HepG2 (cell line): ENCODE measurements around the gene PLXNA4. TPM values are rescaled to one million over a fixed set of nuclear protein-coding genes. Genes with fewer than 3 reads are reported as not detected.

Experiments used
- ATAC-seq: fragments of 200-7000 bp; cut with Tn5 transposase; 3 replicates; pipeline ENCODE4 v1.9.1; 2020; ENCODE audit warnings: mild to moderate bottlenecking, moderate library complexity
- BruUV-seq: library from RNA; stranded (reverse); fragments of 400-500 nt; replicated peaks from 2 replicates; lab custom pipeline; 2021; lab: Mats Ljungman, UMichigan
- CTCF ChIA-PET: fragments of 300-600 bp; formaldehyde crosslinking; extraction: SDS; loops from one replicate; lab custom pipeline; 2021; ENCODE audit warnings: low total read pairs, inconsistent platforms, low intra/inter-chr PET ratio; lab: Yijun Ruan, JAX
- POLR2A ChIA-PET: fragments of 350-600 bp; sonication (Branson Sonifier 250); formaldehyde crosslinking; loops from one replicate; lab custom pipeline; 2020; ENCODE audit warnings: antibody characterized with exemption, inconsistent platforms; lab: Yijun Ruan, JAX
- DNase-seq: peaks from one replicate; pipeline ENCODE4 v3.0.0-alpha.2; 2015; ENCODE audit warnings: low spot score
- FAIRE-seq: peaks from 3 replicates; lab custom pipeline; 2011; peaks lifted over from hg19 to GRCh38; lab: Jason Lieb, UNC
- H2AFZ ChIP-seq: one replicate; pipeline ENCODE4 v1.6.1; 2011; ENCODE audit warnings: low read length, inconsistent platforms
- H3K27ac ChIP-seq: fragments of 300-600 bp; 3 replicates; pipeline ENCODE4 v1.8.0; 2011; ENCODE audit warnings: mixed run types, mild to moderate bottlenecking, mixed read lengths, low read length, inconsistent platforms; ENCODE audit not compliant: insufficient read depth; ENCODE audit errors: extremely low read length
- H3K27me3 ChIP-seq, 2 experiments: fragments of 200-600 bp in 1 of 2; 2 replicates in 1 of 2; 3 replicates in 1 of 2; pipeline versions ENCODE4 v1.6.0 to v1.8.0; 2011; ENCODE audit warnings: low read length in 2 of 2, mild to moderate bottlenecking in 2 of 2, moderate library complexity in 2 of 2, inconsistent platforms in 1 of 2; ENCODE audit not compliant: insufficient read depth in 2 of 2, control insufficient read depth in 1 of 2
- H3K36me3 ChIP-seq, 2 experiments: fragments of 200-600 bp in 1 of 2; replicated peaks in 1 of 2; 2 replicates in 1 of 2; 3 replicates in 1 of 2; pipeline versions ENCODE4 v1.5.1 to v1.8.0; 2011; ENCODE audit warnings: low read length in 2 of 2, inconsistent platforms in 1 of 2; ENCODE audit not compliant: insufficient read depth in 2 of 2, control insufficient read depth in 1 of 2
- H3K4me1 ChIP-seq: 2 replicates; pipeline ENCODE4 v1.5.1; 2012; ENCODE audit warnings: low read length, inconsistent platforms; ENCODE audit not compliant: insufficient read depth
- H3K4me2 ChIP-seq: 2 replicates; pipeline ENCODE4 v1.6.0; 2011; ENCODE audit warnings: low read depth, low read length, inconsistent platforms
- H3K4me3 ChIP-seq, 3 experiments: fragments of 200-600 bp in 1 of 3; sonication (generic), shearing (Covaris generic) in 1 of 3; replicated peaks in 1 of 3; 2 replicates each; pipeline ENCODE4 v1.5.1; 2011 to 2016; ENCODE audit warnings: low read length in 3 of 3, inconsistent platforms in 2 of 3, low read depth in 2 of 3, mild to moderate bottlenecking in 2 of 3, control low read depth in 1 of 3, mixed read lengths in 1 of 3; ENCODE audit not compliant: insufficient read depth in 1 of 3
- H3K79me2 ChIP-seq: one replicate; pipeline ENCODE4 v1.6.1; 2011; ENCODE audit warnings: low read length, inconsistent platforms; ENCODE audit not compliant: insufficient read depth
- H3K9ac ChIP-seq: 2 replicates; pipeline ENCODE4 v1.6.0; 2011; ENCODE audit warnings: mild to moderate bottlenecking, low read depth, low read length, inconsistent platforms; ENCODE audit not compliant: insufficient read depth
- H3K9me3 ChIP-seq: 2 replicates; pipeline ENCODE4 v1.5.1; 2012; ENCODE audit warnings: mild to moderate bottlenecking, low read length
- H4K20me1 ChIP-seq: 2 replicates; pipeline ENCODE4 v1.6.0; 2011; ENCODE audit warnings: inconsistent platforms, mild to moderate bottlenecking, low read length, moderate library complexity; ENCODE audit not compliant: insufficient read depth
- ARID2 ChIP-seq: sonication (generic); formaldehyde crosslinking; IDR thresholded peaks from 2 replicates; pipeline ENCODE4 v1.8.1; 2022; ENCODE audit warnings: mild to moderate bottlenecking, missing genetic modification reagents, borderline replicate concordance
- GFI1 ChIP-seq: sonication (generic); formaldehyde crosslinking; IDR thresholded peaks from 2 replicates; pipeline ENCODE4 v1.5.0; 2020; ENCODE audit warnings: missing genetic modification reagents, mild to moderate bottlenecking, borderline replicate concordance
- KAT2B ChIP-seq: fragments of 150-350 bp; IDR thresholded peaks from 2 replicates; pipeline ENCODE4 v1.6.1; 2014; ENCODE audit warnings: low read depth, low read length, borderline replicate concordance
- KLF16 ChIP-seq, 2 experiments: sonication (generic) in 1 of 2; formaldehyde crosslinking in 1 of 2; IDR thresholded peaks; 2 replicates each; pipeline versions ENCODE4 v1.6.1 to v1.8.0; 2016 to 2023; ENCODE audit warnings: missing genetic modification reagents in 2 of 2, missing compliant biosample characterization in 1 of 2
- NR2F6 ChIP-seq, 2 experiments: IDR thresholded peaks; 2 replicates each; pipeline ENCODE4 v1.6.1; 2016; ENCODE audit warnings: antibody characterized with exemption in 1 of 2, mild to moderate bottlenecking in 1 of 2
- PCBP1 ChIP-seq: fragments of 200-400 bp; formaldehyde crosslinking; IDR thresholded peaks from 2 replicates; pipeline ENCODE4 v1.6.1; 2017; ENCODE audit warnings: mild to moderate bottlenecking, low read depth, low read length, borderline replicate concordance
- RBAK ChIP-seq: sonication (generic); formaldehyde crosslinking; IDR thresholded peaks from 2 replicates; pipeline ENCODE4 v1.5.1; 2020; ENCODE audit warnings: mild to moderate bottlenecking, missing genetic modification reagents
- SSRP1 ChIP-seq: IDR thresholded peaks from 2 replicates; pipeline ENCODE4 v1.6.1; 2016; ENCODE audit warnings: control low read depth
- THYN1 ChIP-seq: sonication (generic); formaldehyde crosslinking; IDR thresholded peaks from 2 replicates; pipeline ENCODE4 v1.8.1; 2023; ENCODE audit warnings: low read depth, mild to moderate bottlenecking, moderate library complexity, missing genetic modification reagents, borderline replicate concordance
- ZFP37 ChIP-seq: sonication (generic); formaldehyde crosslinking; IDR thresholded peaks from 2 replicates; pipeline ENCODE4 v1.4.0; 2020; ENCODE audit warnings: missing genetic modification reagents, borderline replicate concordance
- ZNF101 ChIP-seq: sonication (generic); formaldehyde crosslinking; IDR thresholded peaks from 2 replicates; pipeline ENCODE4 v1.4.0; 2020; ENCODE audit warnings: mild to moderate bottlenecking, low read depth, missing genetic modification reagents, borderline replicate concordance
- ZNF205 ChIP-seq: IDR thresholded peaks from 2 replicates; pipeline ENCODE4 v1.6.1; 2018; ENCODE audit warnings: missing biosample characterization, missing genetic modification reagents
- ZNF263 ChIP-seq: sonication (generic); formaldehyde crosslinking; IDR thresholded peaks from 2 replicates; pipeline ENCODE4 v1.4.0; 2020; ENCODE audit warnings: missing genetic modification reagents
- ZNF737 ChIP-seq: sonication (generic); formaldehyde crosslinking; IDR thresholded peaks from 2 replicates; pipeline ENCODE4 v1.5.0; 2020; ENCODE audit warnings: missing genetic modification reagents, mild to moderate bottlenecking, borderline replicate concordance
- ZSCAN31 ChIP-seq: sonication (generic); formaldehyde crosslinking; IDR thresholded peaks from 2 replicates; pipeline ENCODE4 v1.5.0; 2020; ENCODE audit warnings: low read depth, mild to moderate bottlenecking, missing genetic modification reagents
- WGBS: methylation state at CpG from one replicate; pipeline ENCODE4 v1.1.6; 2017; ENCODE audit warnings: low lambda C conversion rate; 5-methylcytosine and 5-hydroxymethylcytosine counted together
- in situ Hi-C: cut with HindIII; loops from 2 replicates; pipeline ENCODE4 v1.10.0; 2017; ENCODE audit warnings: low pct_unique_long_range_greater_than_20kb; ENCODE audit not compliant: extremely low pct_ligation_motif_present
- intact Hi-C: fragments of 100-400 bp; cut with micrococcal nuclease; formaldehyde crosslinking; loops from one replicate; pipeline ENCODE4 v1.10.0; 2022; ENCODE audit not compliant: unreplicated experiment
- polyA plus RNA-seq, 8 experiments: library from polyadenylated mRNA; depleted of rRNA in 3 of 8; stranded (reverse) in 7 of 8; unstranded in 1 of 8; fragments of >200 nt; fragmentation: Illumina TruSeq in 4 of 8; extraction: Trizol in 4 of 8; gene quantifications; 2 replicates each; pipeline versions ENCODE4 v1.2.1 to v1.2.3, GENCODE V29; 2011 to 2016; ENCODE audit warnings: low read depth in 4 of 8, missing spikeins in 1 of 8, mixed read lengths in 1 of 8; ENCODE audit not compliant: insufficient read depth in 1 of 8
- total RNA-seq, 5 experiments: library from RNA; depleted of rRNA; stranded (reverse); fragments of >200 nt; fragmentation: Illumina TruSeq; extraction: Trizol; gene quantifications; 2 replicates each; pipeline ENCODE4 v1.2.3, GENCODE V29; 2016; ENCODE audit warnings: low read depth in 1 of 5
- TF ChIP-seq, protein P1 (sequence below), 2 experiments: fragments of 450-650 bp in 1 of 2; sonication (generic) in 1 of 2; formaldehyde crosslinking; IDR thresholded peaks; 2 replicates each; pipeline versions ENCODE4 v1.5.0 to v1.8.0; 2020 to 2022; ENCODE audit warnings: mild to moderate bottlenecking in 1 of 2, missing genetic modification reagents in 1 of 2
- TF ChIP-seq, protein P2 (sequence below): sonication (generic); formaldehyde crosslinking; IDR thresholded peaks from 2 replicates; pipeline ENCODE4 v1.4.0; 2020; ENCODE audit warnings: missing genetic modification reagents

PLXNA4 gene
- total and polyA plus RNA-seq, 2 of the 13 experiments (the other 11 are each of a cell fraction or from before 2014, with no cell fraction given), result 0.01 to 0.04 TPM

DNA sequence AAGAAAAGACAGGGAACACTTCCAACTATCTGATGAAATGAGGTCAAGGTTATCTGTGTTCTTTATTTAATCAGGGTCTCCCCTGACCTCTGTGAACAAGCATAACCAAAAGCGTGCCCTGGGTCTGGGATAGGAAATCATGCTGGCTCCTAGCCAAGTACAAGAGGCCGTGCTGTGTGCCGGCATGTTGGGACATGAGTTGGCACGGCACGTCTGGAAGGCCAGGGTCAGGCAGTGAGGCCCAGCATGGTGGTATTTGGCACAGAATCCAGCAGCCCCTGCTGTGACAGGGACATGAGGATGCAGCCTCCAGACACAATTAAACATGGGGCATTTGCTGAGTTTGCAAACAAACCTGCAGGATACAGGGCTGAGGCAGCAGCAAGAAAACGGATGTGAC lies 320.4 kb downstream of the PLXNA4 start (continued):
- TF ChIP-seq, protein P1, sequence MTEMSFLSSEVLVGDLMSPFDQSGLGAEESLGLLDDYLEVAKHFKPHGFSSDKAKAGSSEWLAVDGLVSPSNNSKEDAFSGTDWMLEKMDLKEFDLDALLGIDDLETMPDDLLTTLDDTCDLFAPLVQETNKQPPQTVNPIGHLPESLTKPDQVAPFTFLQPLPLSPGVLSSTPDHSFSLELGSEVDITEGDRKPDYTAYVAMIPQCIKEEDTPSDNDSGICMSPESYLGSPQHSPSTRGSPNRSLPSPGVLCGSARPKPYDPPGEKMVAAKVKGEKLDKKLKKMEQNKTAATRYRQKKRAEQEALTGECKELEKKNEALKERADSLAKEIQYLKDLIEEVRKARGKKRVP (CRISPR knock-in tag; IDR thresholded peaks at IDR 0.05), result 0 out of 4 replicates have a peak, but pooled peaks of 1 of the 2 experiments have one; percentile 24
- no peak for TF ChIP-seq ARID2 (CRISPR knock-in tag)
- TF ChIP-seq ZSCAN31 (CRISPR knock-in tag), result no peak
- TF ChIP-seq SSRP1, result no peak
- TF ChIP-seq NR2F6 (IDR thresholded peaks at IDR 0.05), result peak; percentile 54
- TF ChIP-seq NR2F6 (CRISPR knock-in tag; IDR thresholded peaks at IDR 0.05), result 0 out of 2 replicates have a peak, but pooled peaks have one; percentile 13
- TF ChIP-seq, protein P2, sequence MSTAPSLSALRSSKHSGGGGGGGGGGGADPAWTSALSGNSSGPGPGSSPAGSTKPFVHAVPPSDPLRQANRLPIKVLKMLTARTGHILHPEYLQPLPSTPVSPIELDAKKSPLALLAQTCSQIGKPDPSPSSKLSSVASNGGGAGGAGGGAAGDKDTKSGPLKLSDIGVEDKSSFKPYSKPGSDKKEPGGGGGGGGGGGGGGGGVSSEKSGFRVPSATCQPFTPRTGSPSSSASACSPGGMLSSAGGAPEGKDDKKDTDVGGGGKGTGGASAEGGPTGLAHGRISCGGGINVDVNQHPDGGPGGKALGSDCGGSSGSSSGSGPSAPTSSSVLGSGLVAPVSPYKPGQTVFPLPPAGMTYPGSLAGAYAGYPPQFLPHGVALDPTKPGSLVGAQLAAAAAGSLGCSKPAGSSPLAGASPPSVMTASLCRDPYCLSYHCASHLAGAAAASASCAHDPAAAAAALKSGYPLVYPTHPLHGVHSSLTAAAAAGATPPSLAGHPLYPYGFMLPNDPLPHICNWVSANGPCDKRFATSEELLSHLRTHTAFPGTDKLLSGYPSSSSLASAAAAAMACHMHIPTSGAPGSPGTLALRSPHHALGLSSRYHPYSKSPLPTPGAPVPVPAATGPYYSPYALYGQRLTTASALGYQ (CRISPR knock-in tag), result no peak
- no peak for TF ChIP-seq ZFP37 (CRISPR knock-in tag)

DNA sequence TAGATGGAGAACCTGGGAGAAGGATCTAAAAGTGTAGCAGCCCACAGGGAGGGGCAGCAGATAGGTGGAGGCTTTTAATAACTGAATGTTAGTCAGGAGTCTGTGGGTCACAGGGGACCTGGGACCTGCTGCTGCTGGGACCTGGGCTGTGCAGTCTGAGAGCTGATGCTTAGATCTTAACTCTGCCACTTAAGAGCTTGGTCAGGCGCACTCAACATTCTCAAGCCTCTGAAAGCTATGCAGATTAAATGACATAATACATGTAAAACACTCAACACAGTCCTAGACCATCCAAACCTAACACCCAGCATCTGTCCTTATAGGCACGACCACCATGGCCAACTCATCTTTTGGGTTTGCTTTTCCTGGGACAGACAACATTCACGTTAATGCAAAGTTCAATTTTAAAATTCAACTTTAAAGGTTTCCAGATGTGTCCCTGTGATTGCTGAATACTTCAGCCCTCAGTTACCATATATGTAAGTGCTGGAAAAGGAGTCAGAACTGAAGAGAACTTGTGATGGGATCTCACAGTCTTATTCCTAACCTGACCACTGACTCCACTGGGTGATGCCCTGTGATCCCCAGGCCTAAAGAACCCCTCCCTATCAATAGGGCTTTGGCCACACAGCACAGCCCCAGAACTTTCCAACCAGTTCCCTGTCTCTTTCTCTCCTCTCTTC lies 321.0 kb downstream of the PLXNA4 start:
- POLR2A ChIA-PET, result no interaction called here
- no peak for ATAC-seq
- in situ Hi-C loops (loop anchor here (25.0 kb wide), 1 partner anchor 568 kb away; no protein-coding TSS in a partner anchor), intact Hi-C loops (no loop called here)
- no peak for FAIRE-seq
- CTCF ChIA-PET, result no interaction called here
- Histone ChIP-seq H4K20me1 (no peaks in the 10 kb centered on the region), H2AFZ (no peak overlapping the region), H3K9ac (no peak overlapping the region), H3K9me3 (no peaks in the 10 kb centered on the region), H3K4me3 (no peak overlapping the region), H3K27ac (no peak overlapping the region), H3K4me1 (peaks cover 40% of the 10 kb centered on the region), H3K4me2 (0 out of 2 replicates have a peak overlapping the region, but pooled peaks have one; percentile 56), H3K27me3 (no peaks in the 10 kb centered on the region), H3K36me3 (no peaks in the 10 kb centered on the region), H3K79me2 (no peaks in the 10 kb centered on the region)
- BruUV-seq, result no TSS peak
- no peak for DNase-seq
- 47% methylated on average over 2 of the region's 3 CpGs for WGBS
- TF ChIP-seq ZNF101 (CRISPR knock-in tag) (no peak), ZNF737 (CRISPR knock-in tag) (no peak), ZNF263 (CRISPR knock-in tag) (no peak), GFI1 (CRISPR knock-in tag) (no peak), KAT2B (no peak), PCBP1 (no peak), ZNF205 (CRISPR knock-in tag) (no peak), THYN1 (CRISPR knock-in tag) (no peak), RBAK (CRISPR knock-in tag) (no peak), KLF16 (CRISPR knock-in tag; IDR thresholded peaks at IDR 0.05) (no peak)
- TF ChIP-seq, protein P2 (CRISPR knock-in tag), result no peak
